Activated CD8-positive, alpha-beta memory T cell treated with anti-CD3 and anti-CD28 coated beads, Interleukin-2, amount 50 U/mL, for 1 hour (primary cell): ENCODE results near the gene UBA52.

Experiments
- DNase-seq: peaks from one replicate; pipeline ENCODE4 v3.0.0-alpha.2; 2020; ENCODE audit errors: extremely low read depth

UBA52 gene

GRCh38 chr19:18608805-18609716, 37.4 kb downstream of the UBA52 start:
- no peak for DNase-seq

- no peak for DNase-seq
These were observed 38.0 kb downstream of the UBA52 start for GRCh38 chr19:18609717-18610051.

- DNase-seq = no peak
These were observed 38.5 kb downstream of the UBA52 start for GRCh38 chr19:18610245-18610555.

- no peak for DNase-seq
These were observed 39.1 kb downstream of the UBA52 start for GRCh38 chr19:18610556-18611326.

- no peak for DNase-seq
These were observed 39.8 kb downstream of the UBA52 start for GRCh38 chr19:18611327-18612050.

GRCh38 chr19:18612051-18612771, 40.6 kb downstream of the UBA52 start:
- no peak for DNase-seq

GRCh38 chr19:18612772-18613588, 41.3 kb downstream of the UBA52 start, which contains the start of gene TMEM59L:
TMEM59L (plus strand) TSS chr19:18612870; CDS start chr19:18612959, 89 bp downstream.
- no peak for DNase-seq

- DNase-seq = no peak
These were observed 42.1 kb downstream of the UBA52 start for GRCh38 chr19:18613589-18614234.

- no peak for DNase-seq
These were observed 44.4 kb downstream of the UBA52 start for GRCh38 chr19:18616023-18616422.

- no peak for DNase-seq
These were observed 45.9 kb downstream of the UBA52 start for GRCh38 chr19:18617562-18617961.

- no peak for DNase-seq
These were observed 46.6 kb downstream of the UBA52 start for GRCh38 chr19:18618236-18618635.

- DNase-seq = no peak
These were observed 48.7 kb downstream of the UBA52 start for GRCh38 chr19:18620311-18620710.

- no peak for DNase-seq
These were observed 49.2 kb downstream of the UBA52 start for GRCh38 chr19:18620902-18621301.

GRCh38 chr19:18626906-18627305, 55.2 kb downstream of the UBA52 start:
- no peak for DNase-seq
